Measurements from ENCODE around the gene ZGRF1. TPM values are rescaled to one million over a fixed set of nuclear protein-coding genes. Genes with fewer than 3 reads are reported as not detected.
"Not testable (repeated sequence)": the region's sequence is repeated elsewhere in the genome, so short reads cannot be mapped to it uniquely, and the experiment has no call there.

Gene ZGRF1
- total and polyA plus RNA-seq, 11 donors, result 0.85 to 2.9 (median 1.6) TPM

- no peak overlapping the region for H3K4me3 ChIP-seq
- WGBS, 4 donors, result 95 to 99% (median 98%) methylated on average over 3 of the region's 3 CpGs
- no peak for DNase-seq
- ATAC-seq, result no peak
- H3K27ac ChIP-seq, result no peak overlapping the region
- no peaks in the 10 kb centered on the region for H3K4me1 ChIP-seq
- H3K9me3 ChIP-seq, result no peaks in the 10 kb centered on the region
- no peaks in the 10 kb centered on the region for H3K27me3 ChIP-seq
- intact Hi-C loops (cut with DNase I), result no loop called here
- no peaks in the 10 kb centered on the region for H3K36me3 ChIP-seq
- no peak for TF ChIP-seq POLR2A (IDR thresholded peaks at IDR 0.05)
- no peak for TF ChIP-seq CTCF (IDR thresholded peaks at IDR 0.05)
Measured at GRCh38 chr4:112559053-112559452, 77.7 kb downstream of the ZGRF1 start.

- Histone ChIP-seq H3K4me3 (no peak overlapping the region), H3K27ac (no peak overlapping the region), H3K27me3 (no peaks in the 10 kb centered on the region), H3K36me3 (peaks cover 0 to 4% (median 0%) of the 10 kb centered on the region in 9 donors), H3K4me1 (no peaks in the 10 kb centered on the region), H3K9me3 (no peaks in the 10 kb centered on the region)
- WGBS, 4 donors, result 95 to 100% (median 97%) methylated on average over 2 of the region's 2 CpGs
- DNase-seq (no peak), ATAC-seq (no peak)
- intact Hi-C loops (cut with DNase I), result no loop called here
- TF ChIP-seq CTCF (IDR thresholded peaks at IDR 0.05) (no peak), POLR2A (IDR thresholded peaks at IDR 0.05) (no peak)
Measured at GRCh38 chr4:112557676-112558411, 78.9 kb downstream of the ZGRF1 start.

- H3K36me3 ChIP-seq; intact Hi-C loops (cut with DNase I); H3K27ac ChIP-seq; H3K4me3 ChIP-seq; H3K9me3 ChIP-seq; H3K27me3 ChIP-seq; H3K4me1 ChIP-seq; DNase-seq; ATAC-seq: not testable (repeated sequence)
- WGBS, 4 donors, result 92 to 100% (median 97%) methylated on average over 1 to 3 of the region's 3 CpGs
Measured at GRCh38 chr4:112554271-112554670, 82.4 kb downstream of the ZGRF1 start.

- WGBS, 4 donors, result 42 to 89% (median 48%) methylated on average over 2 of the region's 2 CpGs
- TF ChIP-seq POLR2A (IDR thresholded peaks at IDR 0.05) (no peak), CTCF (IDR thresholded peaks at IDR 0.05) (no peak)
- no peak overlapping the region for H3K27ac ChIP-seq
- ATAC-seq (no peak), DNase-seq (no peak)
- no peak overlapping the region for H3K4me3 ChIP-seq
- peaks cover 0 to 4% (median 0%) of the 10 kb centered on the region in 9 donors for H3K36me3 ChIP-seq
- intact Hi-C loops (cut with DNase I), result no loop called here
- H3K9me3 ChIP-seq, result no peaks in the 10 kb centered on the region
- no peaks in the 10 kb centered on the region for H3K4me1 ChIP-seq
- no peaks in the 10 kb centered on the region for H3K27me3 ChIP-seq
Measured at GRCh38 chr4:112552668-112553067, 84.0 kb downstream of the ZGRF1 start.

- no peak for TF ChIP-seq CTCF (IDR thresholded peaks at IDR 0.05)
- no peak for TF ChIP-seq POLR2A (IDR thresholded peaks at IDR 0.05)
- WGBS, 4 donors, result 96 to 100% (median 99%) methylated on average over 2 of the region's 2 CpGs
- intact Hi-C loops (cut with DNase I), result no loop called here
- peaks cover 0 to 4% (median 0%) of the 10 kb centered on the region in 9 donors for H3K36me3 ChIP-seq
- ATAC-seq (no peak), DNase-seq (no peak)
- no peaks in the 10 kb centered on the region for H3K27me3 ChIP-seq
- H3K4me3 ChIP-seq, result no peak overlapping the region
- H3K27ac ChIP-seq, result no peak overlapping the region
- H3K4me1 ChIP-seq, result peaks cover 0 to 3% (median 0%) of the 10 kb centered on the region in 12 donors
- no peaks in the 10 kb centered on the region for H3K9me3 ChIP-seq
Measured at GRCh38 chr4:112550728-112551127, 86.0 kb downstream of the ZGRF1 start.
